Muscle layer of colon (tissue), 2 donors: ENCODE results near the gene MSI2.

ENCODE experiments used
- H3K27ac ChIP-seq: one replicate; pipeline ENCODE4 v1.7.0; 2013; ENCODE audit warnings: low read depth, mild to moderate bottlenecking, low read length, moderate library complexity
- H3K27me3 ChIP-seq, 2 donors: one replicate each; pipeline ENCODE4 v1.7.0; 2013; ENCODE audit warnings: low read length in 2 of 2, mild to moderate bottlenecking in 2 of 2; ENCODE audit not compliant: insufficient read depth in 2 of 2, control insufficient read depth in 1 of 2
- H3K36me3 ChIP-seq: one replicate; pipeline ENCODE4 v1.7.0; 2013; ENCODE audit warnings: mild to moderate bottlenecking, low read length; ENCODE audit not compliant: insufficient read depth
- H3K4me1 ChIP-seq: one replicate; pipeline ENCODE4 v1.7.0; 2013; ENCODE audit warnings: mild to moderate bottlenecking, low read length; ENCODE audit not compliant: insufficient read depth
- H3K4me3 ChIP-seq, 2 donors: one replicate each; pipeline ENCODE4 v1.7.0; 2013; ENCODE audit warnings: low read length in 2 of 2, low read depth in 1 of 2, mild to moderate bottlenecking in 1 of 2, moderate library complexity in 1 of 2
- H3K9ac ChIP-seq: one replicate; pipeline ENCODE4 v1.7.0; 2013; ENCODE audit warnings: low read length
- H3K9me3 ChIP-seq: one replicate; pipeline ENCODE4 v1.7.0; 2013; ENCODE audit warnings: mild to moderate bottlenecking, low read length
- donor health status: abdominal sarcoma.
- donor health status: Adenocarcinoma of cecum.

Gene MSI2

DNA sequence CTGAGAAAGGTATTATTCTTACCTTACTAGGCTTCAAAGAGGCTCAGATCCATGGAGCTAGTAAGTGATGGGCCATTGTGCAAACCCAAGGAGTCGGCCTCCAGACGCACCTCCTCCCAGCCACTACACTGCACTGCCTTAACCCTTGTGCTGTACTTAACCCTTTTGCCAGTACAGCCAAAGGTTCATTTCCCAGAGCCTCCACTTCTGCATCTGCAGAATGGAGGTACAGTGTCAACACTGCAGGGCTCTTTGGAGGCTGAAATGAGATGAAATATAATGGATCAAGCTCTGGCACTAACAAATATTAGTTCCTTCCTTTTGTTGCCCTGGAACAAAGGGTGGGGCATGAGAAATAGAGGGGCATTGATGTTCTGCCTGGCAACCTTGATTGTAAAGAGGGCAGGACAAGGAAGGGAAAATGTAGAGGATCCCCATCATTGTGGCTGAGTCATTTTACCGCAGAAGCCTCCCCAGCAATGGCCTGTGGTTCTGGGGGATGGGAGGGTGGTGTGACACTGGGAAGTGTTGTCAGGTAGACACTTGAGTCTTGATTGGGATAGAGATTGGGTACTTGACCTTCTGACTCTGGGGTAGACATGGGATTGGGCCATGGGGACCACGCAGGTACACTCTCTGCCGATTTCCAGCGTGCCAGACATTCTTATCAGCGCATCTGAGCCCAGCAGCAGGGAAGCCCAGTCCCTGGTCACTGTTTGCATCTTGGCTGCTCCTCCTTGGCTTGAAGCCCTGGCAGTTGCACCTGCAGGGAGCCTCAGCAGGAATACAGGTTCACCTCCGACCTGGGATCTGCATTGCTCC, 84.0 kb downstream of the MSI2 start:
- H3K27me3 ChIP-seq = no peaks in the 10 kb centered on the region
- no peaks in the 10 kb centered on the region for H3K36me3 ChIP-seq
- no peak overlapping the region for H3K27ac ChIP-seq
- no peak overlapping the region for H3K4me3 ChIP-seq
- H3K9me3 ChIP-seq = no peaks in the 10 kb centered on the region
- H3K9ac ChIP-seq = no peak overlapping the region
- H3K4me1 ChIP-seq = peaks cover 8% of the 10 kb centered on the region

DNA sequence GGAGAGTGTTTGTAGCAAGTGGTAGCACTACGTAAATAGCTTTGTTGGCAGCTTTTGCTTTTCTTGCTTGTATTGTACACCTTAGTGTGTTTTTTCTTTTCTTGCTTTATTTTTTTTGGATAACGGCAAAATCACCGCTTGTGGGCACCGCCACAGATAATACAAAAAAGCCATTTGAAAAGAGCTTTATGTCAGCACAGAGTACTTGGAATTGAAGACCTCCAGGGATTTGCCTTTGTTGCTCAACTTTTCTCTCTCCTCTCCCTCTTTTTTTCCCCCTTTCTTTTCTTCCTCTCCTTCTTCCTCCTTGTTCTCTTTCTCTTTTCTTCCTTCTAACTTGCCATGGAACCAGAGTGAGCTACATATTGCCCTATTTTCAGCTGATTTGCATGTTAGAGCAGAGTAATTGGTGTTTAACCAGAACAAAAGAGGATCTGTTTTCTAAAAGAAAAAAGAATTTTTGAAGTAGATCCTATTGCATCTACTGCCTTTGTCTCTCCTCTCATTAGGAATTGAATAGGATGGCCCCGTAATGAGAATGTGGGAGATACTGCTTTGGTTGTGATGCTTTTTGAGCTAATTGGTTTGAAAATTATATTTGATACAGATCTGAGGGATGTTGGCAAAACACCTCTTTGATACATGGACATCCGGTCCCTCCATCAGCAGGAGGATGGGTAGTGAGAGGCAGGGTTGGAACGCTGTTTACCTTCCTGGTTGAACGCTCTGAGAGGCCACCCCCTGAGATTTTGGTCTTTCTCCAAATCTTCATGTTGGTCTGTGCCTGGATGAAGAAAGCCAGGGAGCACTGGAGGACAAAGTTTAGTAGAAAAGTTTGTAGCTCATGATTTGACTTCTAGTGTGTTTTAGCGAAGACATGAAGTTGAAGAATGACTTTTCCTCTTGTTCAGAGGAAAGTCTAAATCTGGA, 85.6 kb downstream of the MSI2 start:
- H3K4me1 ChIP-seq = peaks cover 8% of the 10 kb centered on the region
- H3K4me3 ChIP-seq = no peak overlapping the region
- H3K9ac ChIP-seq = no peak overlapping the region
- H3K27ac ChIP-seq = no peak overlapping the region
- H3K27me3 ChIP-seq = no peaks in the 10 kb centered on the region
- no peaks in the 10 kb centered on the region for H3K36me3 ChIP-seq
- H3K9me3 ChIP-seq = no peaks in the 10 kb centered on the region

DNA sequence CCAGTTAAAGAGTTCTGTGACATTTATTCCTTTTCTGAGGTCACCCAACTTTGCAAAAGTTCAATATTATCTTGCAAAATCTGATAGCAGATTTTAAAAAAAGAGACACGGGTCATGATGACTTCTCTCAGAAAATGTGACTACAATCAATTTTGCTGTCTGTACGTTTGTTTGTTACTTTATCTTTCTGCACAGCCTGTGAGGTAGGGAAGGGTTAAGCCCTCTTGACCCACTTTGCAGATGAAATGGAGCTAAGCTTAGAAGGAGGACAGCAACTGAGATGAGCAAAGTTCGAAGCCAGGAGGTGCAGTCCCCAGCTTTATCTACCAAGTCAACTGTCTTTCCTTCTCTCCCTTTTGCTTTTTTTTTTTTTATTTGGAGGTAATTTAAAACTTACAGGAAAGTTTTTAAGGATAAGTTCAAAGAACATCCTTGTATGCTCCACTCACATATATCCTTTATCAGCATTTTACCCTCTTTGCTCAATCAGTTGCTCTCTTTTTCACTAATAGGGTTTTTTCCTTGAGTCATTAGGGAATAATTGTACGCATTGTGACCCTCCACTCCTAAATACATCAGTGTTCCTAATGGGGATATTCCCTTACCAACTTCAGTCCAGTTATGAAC, 86.8 kb downstream of the MSI2 start:
- no peaks in the 10 kb centered on the region for H3K27me3 ChIP-seq
- no peak overlapping the region for H3K27ac ChIP-seq
- H3K4me3 ChIP-seq = no peak overlapping the region
- H3K4me1 ChIP-seq = peaks cover 8% of the 10 kb centered on the region
- no peaks in the 10 kb centered on the region for H3K9me3 ChIP-seq
- H3K9ac ChIP-seq = no peak overlapping the region
- H3K36me3 ChIP-seq = peaks cover 4% of the 10 kb centered on the region

DNA sequence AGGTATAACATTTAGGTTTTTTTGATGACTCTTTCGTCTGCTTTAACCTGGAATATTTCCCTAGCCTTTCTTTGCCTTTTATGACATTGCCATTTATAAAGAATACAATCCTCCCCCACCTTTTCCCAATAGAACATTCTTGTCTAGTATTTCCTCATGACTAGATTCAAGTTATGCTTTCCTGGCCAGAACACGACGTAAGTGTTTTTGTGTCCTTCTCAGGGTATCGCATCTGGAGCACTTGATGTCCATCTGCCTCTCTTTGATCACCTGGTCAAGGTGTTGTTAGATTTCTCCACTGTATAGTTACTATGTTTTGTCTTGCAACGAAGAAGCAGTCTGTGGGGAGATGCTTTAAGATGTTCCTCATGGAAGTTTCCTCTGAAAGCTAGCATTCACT, 87.4 kb downstream of the MSI2 start:
- H3K27me3 ChIP-seq = no peaks in the 10 kb centered on the region
- H3K27ac ChIP-seq = no peak overlapping the region
- H3K9ac ChIP-seq = no peak overlapping the region
- H3K4me3 ChIP-seq = no peak overlapping the region
- peaks cover 8% of the 10 kb centered on the region for H3K4me1 ChIP-seq
- peaks cover 5% of the 10 kb centered on the region for H3K36me3 ChIP-seq
- no peaks in the 10 kb centered on the region for H3K9me3 ChIP-seq

DNA sequence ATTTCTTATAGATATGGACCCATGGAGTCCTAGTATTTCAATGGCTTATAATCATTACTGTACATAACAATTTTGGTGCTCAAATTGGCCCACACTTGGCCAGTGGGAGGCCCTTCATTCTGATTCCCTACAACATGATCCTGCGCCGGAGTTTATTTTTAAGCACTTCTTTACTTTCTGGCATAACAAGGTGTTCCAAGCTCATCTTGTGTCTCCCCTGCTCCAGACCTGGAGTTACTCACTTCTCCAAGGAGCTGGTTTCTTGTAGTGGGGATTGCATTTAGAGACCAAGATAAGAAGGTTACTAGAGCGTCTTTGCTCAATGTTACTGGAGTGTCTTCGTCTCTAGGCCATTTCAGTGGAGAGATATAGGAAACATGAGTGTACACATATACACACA, 87.9 kb downstream of the MSI2 start:
- H3K4me3 ChIP-seq = no peak overlapping the region
- no peaks in the 10 kb centered on the region for H3K9me3 ChIP-seq
- H3K27me3 ChIP-seq = no peaks in the 10 kb centered on the region
- peaks cover 8% of the 10 kb centered on the region for H3K4me1 ChIP-seq
- H3K27ac ChIP-seq = no peak overlapping the region
- H3K9ac ChIP-seq = no peak overlapping the region
- H3K36me3 ChIP-seq = peaks cover 5% of the 10 kb centered on the region

DNA sequence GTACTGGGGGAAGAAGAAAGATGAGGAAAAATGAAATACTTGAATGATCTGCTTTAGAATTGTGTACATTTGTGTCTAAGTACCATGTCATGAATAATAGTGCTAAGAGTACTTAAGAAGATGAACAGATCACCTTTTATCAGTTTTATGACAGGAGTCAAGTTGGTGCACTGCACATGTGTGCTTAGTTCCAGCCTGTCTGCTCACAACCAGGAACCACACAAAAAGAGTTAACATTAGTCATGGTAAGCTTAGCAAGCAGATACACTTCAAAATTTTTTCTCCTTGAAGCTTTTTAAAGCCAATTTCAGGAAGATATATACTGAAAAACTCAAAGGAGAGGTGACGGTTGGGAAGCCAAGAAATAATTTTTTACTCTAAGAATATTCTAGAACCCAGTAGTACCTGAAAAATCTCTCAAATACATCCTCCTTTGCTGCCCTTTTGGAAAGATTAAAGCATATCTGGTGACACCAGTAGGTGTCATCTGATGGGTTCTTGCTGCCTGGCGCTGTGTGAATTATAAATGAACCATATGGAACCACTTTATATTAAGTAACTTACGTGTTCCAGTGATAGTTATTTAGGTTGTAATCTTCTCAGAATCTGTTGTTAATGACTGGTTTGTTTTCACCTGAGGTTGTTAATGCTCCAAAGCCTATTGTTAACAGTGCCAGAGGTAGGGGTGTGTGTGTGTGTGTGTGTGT, 93.4 kb downstream of the MSI2 start:
- H3K9me3 ChIP-seq = no peaks in the 10 kb centered on the region
- peaks cover 3% of the 10 kb centered on the region for H3K4me1 ChIP-seq
- H3K4me3 ChIP-seq = no peak overlapping the region
- H3K36me3 ChIP-seq = peaks cover 5% of the 10 kb centered on the region
- no peak overlapping the region for H3K27ac ChIP-seq
- H3K27me3 ChIP-seq = no peaks in the 10 kb centered on the region
- H3K9ac ChIP-seq = no peak overlapping the region

DNA sequence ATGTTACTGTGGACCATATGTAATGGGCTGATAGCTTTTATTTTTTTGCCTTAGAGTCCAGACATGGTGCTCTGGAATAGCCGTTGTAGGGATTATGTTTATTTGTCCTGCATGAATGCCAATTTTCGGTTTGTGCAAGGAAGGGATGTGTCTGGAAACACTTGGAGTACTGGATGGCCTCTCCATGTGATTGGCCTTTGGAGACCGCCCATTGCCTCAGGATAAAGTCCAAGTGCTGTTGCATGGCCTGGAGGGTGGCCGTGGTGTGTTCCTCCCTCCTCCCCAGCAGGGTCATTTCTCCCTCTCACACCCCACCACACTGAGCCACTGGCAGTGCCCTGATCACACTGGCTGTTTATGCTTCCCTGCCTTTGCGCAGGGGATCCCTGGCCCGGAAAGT, 93.9 kb downstream of the MSI2 start:
- no peak overlapping the region for H3K9ac ChIP-seq
- H3K4me1 ChIP-seq = peaks cover 8% of the 10 kb centered on the region
- H3K9me3 ChIP-seq = no peaks in the 10 kb centered on the region
- H3K27ac ChIP-seq = no peak overlapping the region
- H3K27me3 ChIP-seq = no peaks in the 10 kb centered on the region
- H3K4me3 ChIP-seq = no peak overlapping the region
- H3K36me3 ChIP-seq = peaks cover 5% of the 10 kb centered on the region

DNA sequence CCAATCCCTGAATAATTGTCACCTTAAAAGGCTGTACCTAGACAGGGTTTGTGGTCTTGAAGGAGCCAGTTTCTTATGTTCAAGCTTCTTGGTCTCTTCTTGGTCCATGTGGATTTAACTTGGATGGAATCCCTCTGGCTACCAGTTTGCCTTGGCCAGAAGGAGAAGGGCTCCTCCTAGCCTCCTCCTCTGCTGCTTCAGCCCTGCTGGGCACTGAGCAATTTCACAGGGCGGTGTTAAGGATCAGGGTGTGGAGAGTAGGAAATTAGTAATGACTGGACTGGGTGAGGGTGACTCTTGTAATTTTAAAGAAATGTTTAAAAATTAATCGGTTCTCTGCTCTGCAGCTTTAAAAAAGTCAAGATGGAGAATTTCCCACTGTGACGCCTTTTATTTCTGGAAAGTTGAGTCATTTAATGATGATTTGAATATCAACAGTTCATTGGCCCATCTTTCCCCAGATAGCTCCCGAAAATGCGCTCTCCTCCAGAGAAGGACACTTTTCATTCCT, 96.4 kb downstream of the MSI2 start:
- H3K9me3 ChIP-seq = no peaks in the 10 kb centered on the region
- no peak overlapping the region for H3K4me3 ChIP-seq
- H3K27ac ChIP-seq = no peak overlapping the region
- no peak overlapping the region for H3K9ac ChIP-seq
- peaks cover 14% of the 10 kb centered on the region for H3K4me1 ChIP-seq
- peaks cover 4% of the 10 kb centered on the region for H3K36me3 ChIP-seq
- H3K27me3 ChIP-seq = no peaks in the 10 kb centered on the region

DNA sequence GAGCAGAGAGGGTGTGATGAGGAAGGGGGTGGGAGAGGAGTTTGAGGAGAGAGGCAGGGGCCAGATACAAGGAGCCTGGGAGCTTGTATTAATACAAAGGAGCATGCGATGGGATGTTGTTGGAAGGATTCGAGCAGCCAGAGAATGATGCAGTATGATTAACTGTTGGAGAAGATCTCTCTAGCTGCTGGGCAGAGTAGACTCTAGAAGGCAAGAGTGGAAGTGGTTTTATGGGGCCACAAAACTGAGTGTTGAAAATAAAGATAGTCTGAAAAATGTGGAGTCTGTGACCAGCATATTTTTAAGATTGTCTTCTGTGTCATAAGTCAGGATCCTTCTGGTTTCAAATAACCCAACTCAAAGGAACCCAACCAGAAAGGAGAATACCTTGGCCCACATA, 98.3 kb downstream of the MSI2 start:
- no peaks in the 10 kb centered on the region for H3K27me3 ChIP-seq
- H3K4me1 ChIP-seq = peaks cover 14% of the 10 kb centered on the region
- no peak overlapping the region for H3K9ac ChIP-seq
- H3K4me3 ChIP-seq = no peak overlapping the region
- H3K36me3 ChIP-seq = no peaks in the 10 kb centered on the region
- H3K27ac ChIP-seq = no peak overlapping the region
- no peaks in the 10 kb centered on the region for H3K9me3 ChIP-seq

DNA sequence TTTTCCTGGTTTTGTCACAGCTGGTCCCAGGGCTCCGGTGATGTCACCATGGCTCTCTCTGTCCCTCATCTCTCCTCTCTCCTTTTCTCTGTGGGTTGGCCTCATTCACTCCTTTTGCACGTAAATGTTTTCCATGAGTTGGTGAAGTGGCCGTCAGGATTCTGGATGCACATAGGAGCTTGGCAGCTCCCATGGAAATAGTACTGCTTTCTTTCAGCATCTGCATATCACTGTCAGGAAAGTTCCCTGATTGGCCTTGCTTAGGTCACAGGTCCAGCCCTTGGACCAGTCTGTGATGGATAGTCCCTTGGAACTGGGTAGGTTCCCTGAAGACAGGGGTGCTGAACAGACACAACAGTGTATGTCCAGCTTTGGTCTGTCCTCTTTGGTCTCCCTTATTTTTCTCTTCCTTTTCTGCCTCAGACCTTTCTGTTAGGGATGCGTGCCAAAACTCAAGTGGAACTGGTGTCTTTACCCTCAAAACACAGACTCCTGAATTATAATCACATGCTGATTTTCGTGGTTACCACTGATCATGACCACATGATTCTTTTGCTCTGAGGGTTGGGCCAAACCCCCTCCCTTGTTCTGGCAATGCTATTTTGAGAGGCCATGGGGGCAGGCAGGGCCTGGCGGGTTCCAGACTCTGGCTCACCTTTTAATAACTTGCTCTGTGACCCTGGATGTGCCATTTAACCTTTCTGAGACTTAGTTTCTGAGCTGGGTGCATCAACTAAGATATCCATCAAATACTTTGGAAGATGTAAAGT, 99.0 kb downstream of the MSI2 start:
- Histone ChIP-seq H3K4me3 (no peak overlapping the region), H3K36me3 (no peaks in the 10 kb centered on the region), H3K9me3 (no peaks in the 10 kb centered on the region), H3K9ac (no peak overlapping the region), H3K27ac (no peak overlapping the region), H3K4me1 (peaks cover 14% of the 10 kb centered on the region), H3K27me3 (no peaks in the 10 kb centered on the region)
